ENCODE results near the gene CDK4.
A peak's percentile ranks its signal among the peaks of the same experiment; 100 is the strongest.

The CDK4 gene

DNA sequence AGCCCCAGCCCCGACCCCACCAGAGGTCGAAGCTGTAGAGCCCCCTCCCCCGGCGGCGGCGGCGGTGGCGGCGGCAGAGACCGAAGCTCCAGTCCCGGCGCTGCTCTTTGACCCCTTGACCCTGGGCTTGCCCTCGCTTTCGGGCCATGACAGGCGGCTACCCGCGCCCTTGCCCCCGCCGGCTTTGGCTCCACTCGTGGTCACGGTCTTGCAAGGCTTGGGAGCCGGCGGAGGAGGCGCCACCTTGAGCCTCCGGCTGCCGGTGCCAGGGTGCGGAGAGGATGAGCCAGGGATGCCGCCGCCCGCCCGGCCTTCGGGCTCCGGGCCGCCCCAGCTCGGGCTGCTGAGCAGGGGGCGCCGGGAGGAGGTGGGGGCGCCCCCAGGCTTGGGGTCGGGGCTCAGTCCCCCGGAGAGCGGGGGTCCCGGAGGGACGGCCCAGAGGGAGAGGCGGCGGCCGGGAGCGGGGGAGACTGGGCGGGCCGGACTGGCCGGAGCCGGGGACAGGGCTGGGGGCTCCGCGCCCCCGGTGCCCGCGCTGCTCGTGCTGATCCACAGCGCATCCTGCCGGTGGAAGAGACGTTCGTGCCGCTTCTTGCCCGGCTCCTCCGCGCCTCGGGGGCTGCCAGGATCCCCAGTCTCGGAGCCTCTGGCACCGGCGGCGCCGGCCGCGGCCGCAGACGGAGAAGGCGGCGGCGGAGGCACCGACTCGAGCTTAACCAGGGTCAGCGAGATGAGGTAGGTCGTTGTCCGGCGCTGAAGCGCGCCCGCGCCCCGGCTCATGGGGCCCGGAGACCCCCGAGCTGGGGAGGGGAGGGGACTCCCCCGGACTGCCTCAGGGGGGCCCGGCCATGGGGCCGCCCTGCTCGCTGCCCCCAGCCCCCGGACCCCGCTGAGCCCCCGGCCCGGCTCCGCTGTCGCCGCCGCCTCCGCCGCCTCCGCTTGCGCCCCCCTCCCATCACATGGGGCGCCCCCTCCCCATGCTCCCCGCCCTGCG, 14.3 kb downstream of the CDK4 start:
- no peak for DNase-seq

- DNase-seq, result no peak
These were observed 15.2 kb downstream of the CDK4 start for GRCh38 chr12:57736741-57737466.

GRCh38 chr12:57735952-57736740, 16.0 kb downstream of the CDK4 start:
- no peak for DNase-seq

GRCh38 chr12:57735198-57735855, 16.8 kb downstream of the CDK4 start:
- no peak for DNase-seq

DNA sequence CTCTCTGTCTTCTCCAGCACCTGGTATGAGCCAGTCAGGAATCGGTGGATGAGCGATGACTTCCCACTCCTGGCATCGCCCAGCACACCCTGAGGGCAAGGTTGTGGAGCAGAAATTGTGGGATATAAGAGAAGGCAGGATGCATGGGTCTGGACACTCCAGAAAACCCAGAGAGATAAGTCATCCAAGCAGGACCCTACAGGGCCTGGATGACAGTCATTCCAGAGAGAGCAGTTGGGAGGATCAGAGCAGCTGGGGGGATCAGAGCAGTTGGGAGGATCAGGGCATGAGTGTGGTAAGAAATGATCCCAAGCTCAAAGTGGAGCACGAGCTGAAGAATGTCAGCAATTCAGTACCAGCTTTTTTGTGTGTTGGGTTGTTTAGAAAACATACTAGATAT, 17.5 kb downstream of the CDK4 start:
- no peak for DNase-seq

- no peak for DNase-seq
These were observed 18.2 kb downstream of the CDK4 start for GRCh38 chr12:57733928-57734327.

- DNase-seq, result no peak
These were observed 19.1 kb downstream of the CDK4 start for GRCh38 chr12:57732726-57733593.

GRCh38 chr12:57732270-57732669, 19.8 kb downstream of the CDK4 start:
- DNase-seq, result no peak

GRCh38 chr12:57731411-57732080, 20.6 kb downstream of the CDK4 start:
- no peak for DNase-seq

DNA sequence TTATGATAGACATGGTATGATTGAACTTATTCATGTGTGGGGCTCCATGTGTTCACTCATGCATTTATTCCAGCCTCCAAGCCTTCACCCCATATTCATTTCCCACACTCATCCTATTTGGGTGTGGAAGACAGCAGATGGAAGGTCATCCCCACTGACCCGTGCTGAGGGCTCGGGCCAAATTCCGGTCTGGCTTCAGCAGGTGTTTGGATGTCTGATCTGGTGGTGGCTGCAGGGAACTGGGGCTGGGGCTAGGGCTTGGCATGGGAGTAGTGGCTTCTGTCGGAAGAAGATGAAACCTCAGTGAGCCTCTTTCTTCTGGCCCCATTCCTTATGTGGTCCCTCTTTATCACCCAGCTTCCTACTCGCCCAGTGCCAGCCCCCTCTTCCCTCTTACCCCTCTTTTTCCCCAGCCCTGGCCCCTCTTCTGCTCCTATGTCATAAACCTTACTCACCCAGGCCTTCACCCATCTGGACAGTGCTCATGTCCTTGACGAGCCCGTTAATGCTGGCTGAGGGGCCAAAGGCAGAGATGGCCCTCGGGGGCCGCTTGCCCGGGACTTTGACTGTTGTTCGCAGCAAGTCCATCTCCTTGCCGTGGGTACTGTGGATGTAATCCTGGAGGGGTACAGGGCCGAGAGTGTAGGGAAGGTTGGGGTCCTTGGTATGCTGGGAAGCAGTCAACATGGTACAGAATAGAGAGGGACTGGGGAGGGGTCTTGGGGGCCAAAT, 21.6 kb downstream of the CDK4 start:
- DNase-seq, result no peak

DNA sequence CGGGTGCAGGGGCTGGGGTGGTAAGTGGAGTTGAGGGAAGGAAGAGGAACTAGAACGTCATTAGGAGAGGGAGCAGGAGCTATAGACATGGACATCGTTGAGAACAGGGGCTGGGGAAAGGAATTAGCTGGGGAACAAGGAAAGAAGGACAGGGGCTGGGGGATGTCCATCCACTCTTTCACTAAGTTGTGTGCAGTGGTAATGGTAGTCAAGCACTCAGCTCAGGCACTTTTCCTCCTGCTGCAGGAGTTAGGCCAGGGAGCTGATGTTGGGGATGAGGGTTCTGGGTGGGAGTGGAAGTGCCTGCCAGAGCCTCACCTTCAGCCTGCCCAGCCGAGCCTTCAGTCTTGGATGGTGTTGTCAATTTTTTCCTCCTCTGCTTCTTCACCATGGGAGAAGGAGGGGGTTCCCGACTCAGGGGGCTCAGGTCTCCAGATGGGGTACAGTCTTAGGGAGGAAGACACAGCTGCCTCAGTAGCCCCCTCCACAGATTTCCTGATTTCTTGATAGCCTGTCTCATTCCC, 22.7 kb downstream of the CDK4 start:
- DNase-seq, result no peak

- DNase-seq, result no peak
These were observed 24.2 kb downstream of the CDK4 start for GRCh38 chr12:57727758-57728395.

GRCh38 chr12:57726884-57727757, 25.0 kb downstream of the CDK4 start:
- no peak for DNase-seq

- peak; percentile 27 to 32 for DNase-seq
These were observed 25.8 kb downstream of the CDK4 start for GRCh38 chr12:57726151-57726883.

- no peak for DNase-seq
These were observed 26.3 kb downstream of the CDK4 start for GRCh38 chr12:57725851-57726150.

- DNase-seq, result no peak
These were observed 27.0 kb downstream of the CDK4 start for GRCh38 chr12:57724936-57725740.

Data from activated CD4-positive, alpha-beta T cell treated with anti-CD3 and anti-CD28 coated beads, Interleukin-2, amount 50 U/mL, for 48 hours (primary cell).